ENCODE results near the gene NR2F6. TPM values are rescaled to one million over a fixed set of nuclear protein-coding genes. Genes with fewer than 3 reads are reported as not detected.
"Not testable (repeated sequence)": the region's sequence is repeated elsewhere in the genome, so short reads cannot be mapped to it uniquely, and the experiment has no call there.

Gene NR2F6
- total RNA-seq = 72.1 TPM

- no peak for DNase-seq (ENCODE audit: low spot score)
Measured at GRCh38 chr19:17245535-17245984, at the start of gene NR2F6. Gene NR2F6, minus strand, starts transcription at chr19:17245919. Its CDS starts 699 bp downstream, at chr19:17245220.

- DNase-seq (ENCODE audit: low spot score) = no peak
Measured at GRCh38 chr19:17294051-17294891, 48.6 kb upstream of the NR2F6 start.

GRCh38 chr19:17293605-17294004 lies 47.9 kb upstream of the NR2F6 start:
- no peak for DNase-seq (ENCODE audit: low spot score)

GRCh38 chr19:17292301-17293074 lies 46.8 kb upstream of the NR2F6 start:
- DNase-seq (ENCODE audit: low spot score) = peak; percentile 80

GRCh38 chr19:17289489-17289888 lies 43.8 kb upstream of the NR2F6 start:
- DNase-seq (ENCODE audit: low spot score) = no peak

GRCh38 chr19:17286752-17287151 lies 41.0 kb upstream of the NR2F6 start:
- no peak for DNase-seq (ENCODE audit: low spot score)

GRCh38 chr19:17286263-17286662 lies 40.5 kb upstream of the NR2F6 start:
- no peak for DNase-seq (ENCODE audit: low spot score)

GRCh38 chr19:17285415-17286135 lies 39.9 kb upstream of the NR2F6 start:
- DNase-seq (ENCODE audit: low spot score) = no peak

- DNase-seq (ENCODE audit: low spot score) = no peak
Measured at GRCh38 chr19:17283504-17283996, 37.8 kb upstream of the NR2F6 start.

GRCh38 chr19:17282488-17283125 lies 36.9 kb upstream of the NR2F6 start:
- DNase-seq (ENCODE audit: low spot score) = peak; percentile 85

GRCh38 chr19:17281391-17282304 lies 35.9 kb upstream of the NR2F6 start, which contains the start of gene ANKLE1:
Gene ANKLE1, plus strand, starts transcription at chr19:17281901. Its CDS starts 20 bp downstream, at chr19:17281921.
- DNase-seq (ENCODE audit: low spot score) = no peak

- DNase-seq (ENCODE audit: low spot score) = no peak
Measured at GRCh38 chr19:17279436-17279835, 33.7 kb upstream of the NR2F6 start.

GRCh38 chr19:17275441-17276175 lies 29.9 kb upstream of the NR2F6 start:
- no peak for DNase-seq (ENCODE audit: low spot score)

GRCh38 chr19:17274892-17275291 lies 29.2 kb upstream of the NR2F6 start:
- not testable (repeated sequence) for DNase-seq (ENCODE audit: low spot score)

- DNase-seq (ENCODE audit: low spot score) = no peak
Measured at GRCh38 chr19:17268754-17269153, 23.0 kb upstream of the NR2F6 start.

- DNase-seq (ENCODE audit: low spot score) = peak; percentile 97
Measured at GRCh38 chr19:17266975-17267788, 21.5 kb upstream of the NR2F6 start, which contains the start of gene BABAM1. Gene BABAM1, plus strand, starts transcription at chr19:17267443. Its CDS starts 1,364 bp downstream, at chr19:17268807.

- no peak for DNase-seq (ENCODE audit: low spot score)
Measured at GRCh38 chr19:17266589-17266974, 20.9 kb upstream of the NR2F6 start.

- DNase-seq (ENCODE audit: low spot score) = no peak
Measured at GRCh38 chr19:17266026-17266425, 20.3 kb upstream of the NR2F6 start.

GRCh38 chr19:17264641-17264979 lies 18.9 kb upstream of the NR2F6 start, which contains the start of gene USHBP1:
Gene USHBP1, minus strand, starts transcription at chr19:17264745. Its CDS starts 446 bp downstream, at chr19:17264299.
- DNase-seq (ENCODE audit: low spot score) = no peak
